ENCODE measurements around the gene SPATA2. TPM values are rescaled to one million over a fixed set of nuclear protein-coding genes. Genes with fewer than 3 reads are reported as not detected.
A peak's percentile ranks its signal among the peaks of the same experiment; 100 is the strongest.

SPATA2 gene
- total and polyA plus RNA-seq, 2 of the 13 experiments (the other 11 are each of a cell fraction or from before 2014, with no cell fraction given): 3.2 to 8.7 TPM

DNA sequence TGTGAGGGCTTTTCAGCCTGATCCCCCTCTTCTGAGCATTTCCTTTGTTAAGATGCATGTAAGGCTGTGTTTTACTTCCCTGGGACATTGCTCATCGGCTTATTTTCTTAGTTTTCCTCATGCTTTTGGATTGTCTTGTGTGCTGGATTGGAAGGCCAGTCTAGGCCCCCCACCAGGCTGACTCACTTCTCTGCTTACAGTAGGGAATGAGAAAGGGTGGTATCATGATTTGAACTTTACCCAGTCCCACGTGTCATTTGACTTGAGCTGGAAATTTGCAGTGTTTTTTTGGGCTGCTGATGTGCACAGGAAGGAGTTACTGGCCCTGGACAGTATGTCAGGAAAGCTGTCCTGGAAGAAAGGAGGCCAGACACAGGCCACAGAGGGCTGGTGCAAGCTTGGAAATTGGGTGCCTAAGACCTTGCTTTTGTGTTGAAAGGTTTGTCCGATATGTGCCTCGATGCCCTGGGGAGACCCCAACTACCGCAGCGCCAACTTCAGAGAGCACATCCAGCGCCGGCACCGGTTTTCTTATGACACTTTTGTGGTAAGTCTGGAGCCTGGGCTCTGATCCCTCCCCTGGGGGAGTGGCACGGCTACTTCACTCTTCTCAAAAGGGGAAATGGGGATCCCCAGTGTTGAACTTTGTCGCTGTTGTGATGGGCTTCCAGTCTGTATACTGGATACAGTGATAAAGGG lies 33.6 kb upstream of the SPATA2 start (continued):
- TF ChIP-seq, protein P1, sequence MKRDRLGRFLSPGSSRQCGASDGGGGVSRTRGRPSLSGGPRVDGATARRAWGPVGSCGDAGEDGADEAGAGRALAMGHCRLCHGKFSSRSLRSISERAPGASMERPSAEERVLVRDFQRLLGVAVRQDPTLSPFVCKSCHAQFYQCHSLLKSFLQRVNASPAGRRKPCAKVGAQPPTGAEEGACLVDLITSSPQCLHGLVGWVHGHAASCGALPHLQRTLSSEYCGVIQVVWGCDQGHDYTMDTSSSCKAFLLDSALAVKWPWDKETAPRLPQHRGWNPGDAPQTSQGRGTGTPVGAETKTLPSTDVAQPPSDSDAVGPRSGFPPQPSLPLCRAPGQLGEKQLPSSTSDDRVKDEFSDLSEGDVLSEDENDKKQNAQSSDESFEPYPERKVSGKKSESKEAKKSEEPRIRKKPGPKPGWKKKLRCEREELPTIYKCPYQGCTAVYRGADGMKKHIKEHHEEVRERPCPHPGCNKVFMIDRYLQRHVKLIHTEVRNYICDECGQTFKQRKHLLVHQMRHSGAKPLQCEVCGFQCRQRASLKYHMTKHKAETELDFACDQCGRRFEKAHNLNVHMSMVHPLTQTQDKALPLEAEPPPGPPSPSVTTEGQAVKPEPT (CRISPR knock-in tag; IDR thresholded peaks at IDR 0.05; ENCODE audit: low read depth): no peak
- TF ChIP-seq, protein P2, sequence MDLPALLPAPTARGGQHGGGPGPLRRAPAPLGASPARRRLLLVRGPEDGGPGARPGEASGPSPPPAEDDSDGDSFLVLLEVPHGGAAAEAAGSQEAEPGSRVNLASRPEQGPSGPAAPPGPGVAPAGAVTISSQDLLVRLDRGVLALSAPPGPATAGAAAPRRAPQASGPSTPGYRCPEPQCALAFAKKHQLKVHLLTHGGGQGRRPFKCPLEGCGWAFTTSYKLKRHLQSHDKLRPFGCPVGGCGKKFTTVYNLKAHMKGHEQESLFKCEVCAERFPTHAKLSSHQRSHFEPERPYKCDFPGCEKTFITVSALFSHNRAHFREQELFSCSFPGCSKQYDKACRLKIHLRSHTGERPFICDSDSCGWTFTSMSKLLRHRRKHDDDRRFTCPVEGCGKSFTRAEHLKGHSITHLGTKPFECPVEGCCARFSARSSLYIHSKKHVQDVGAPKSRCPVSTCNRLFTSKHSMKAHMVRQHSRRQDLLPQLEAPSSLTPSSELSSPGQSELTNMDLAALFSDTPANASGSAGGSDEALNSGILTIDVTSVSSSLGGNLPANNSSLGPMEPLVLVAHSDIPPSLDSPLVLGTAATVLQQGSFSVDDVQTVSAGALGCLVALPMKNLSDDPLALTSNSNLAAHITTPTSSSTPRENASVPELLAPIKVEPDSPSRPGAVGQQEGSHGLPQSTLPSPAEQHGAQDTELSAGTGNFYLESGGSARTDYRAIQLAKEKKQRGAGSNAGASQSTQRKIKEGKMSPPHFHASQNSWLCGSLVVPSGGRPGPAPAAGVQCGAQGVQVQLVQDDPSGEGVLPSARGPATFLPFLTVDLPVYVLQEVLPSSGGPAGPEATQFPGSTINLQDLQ (CRISPR knock-in tag; IDR thresholded peaks at IDR 0.05): no peak
- TF ChIP-seq, protein P3, sequence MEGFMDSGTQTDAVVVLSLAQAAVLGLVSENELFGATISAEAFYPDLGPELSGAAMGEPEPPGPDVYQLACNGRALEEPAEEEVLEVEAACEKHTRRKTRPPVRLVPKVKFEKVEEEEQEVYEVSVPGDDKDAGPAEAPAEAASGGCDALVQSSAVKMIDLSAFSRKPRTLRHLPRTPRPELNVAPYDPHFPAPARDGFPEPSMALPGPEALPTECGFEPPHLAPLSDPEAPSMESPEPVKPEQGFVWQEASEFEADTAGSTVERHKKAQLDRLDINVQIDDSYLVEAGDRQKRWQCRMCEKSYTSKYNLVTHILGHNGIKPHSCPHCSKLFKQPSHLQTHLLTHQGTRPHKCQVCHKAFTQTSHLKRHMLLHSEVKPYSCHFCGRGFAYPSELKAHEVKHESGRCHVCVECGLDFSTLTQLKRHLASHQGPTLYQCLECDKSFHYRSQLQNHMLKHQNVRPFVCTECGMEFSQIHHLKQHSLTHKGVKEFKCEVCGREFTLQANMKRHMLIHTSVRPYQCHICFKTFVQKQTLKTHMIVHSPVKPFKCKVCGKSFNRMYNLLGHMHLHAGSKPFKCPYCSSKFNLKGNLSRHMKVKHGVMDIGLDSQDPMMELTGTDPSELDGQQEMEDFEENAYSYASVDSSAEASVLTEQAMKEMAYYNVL (CRISPR knock-in tag; IDR thresholded peaks at IDR 0.05; ENCODE audit: borderline replicate concordance): no peak
- TF ChIP-seq GPN1 (CRISPR knock-in tag; IDR thresholded peaks at IDR 0.05; ENCODE audit: borderline replicate concordance) (no peak), ZNF547 (CRISPR knock-in tag; IDR thresholded peaks at IDR 0.05) (no peak), ZSCAN29 (CRISPR knock-in tag; conservative IDR thresholded peaks at IDR 0.05) (0 out of 2 replicates have a peak, but pooled peaks have one; percentile 14), ZNF605 (CRISPR knock-in tag; IDR thresholded peaks at IDR 0.05) (no peak), RBAK (CRISPR knock-in tag; IDR thresholded peaks at IDR 0.05) (no peak), MXI1 (IDR thresholded peaks at IDR 0.05; ENCODE audit: borderline replicate concordance, low read depth, low read length) (no peak; the same call in 2 of the 3 replicates), FOXK2 (IDR thresholded peaks at IDR 0.05) (no peak), PRDM10 (CRISPR knock-in tag; IDR thresholded peaks at IDR 0.05; ENCODE audit: low read depth) (no peak), SMC3 (IDR thresholded peaks at IDR 0.05; ENCODE audit: low read length) (no peak)
- TF ChIP-seq, protein P4, sequence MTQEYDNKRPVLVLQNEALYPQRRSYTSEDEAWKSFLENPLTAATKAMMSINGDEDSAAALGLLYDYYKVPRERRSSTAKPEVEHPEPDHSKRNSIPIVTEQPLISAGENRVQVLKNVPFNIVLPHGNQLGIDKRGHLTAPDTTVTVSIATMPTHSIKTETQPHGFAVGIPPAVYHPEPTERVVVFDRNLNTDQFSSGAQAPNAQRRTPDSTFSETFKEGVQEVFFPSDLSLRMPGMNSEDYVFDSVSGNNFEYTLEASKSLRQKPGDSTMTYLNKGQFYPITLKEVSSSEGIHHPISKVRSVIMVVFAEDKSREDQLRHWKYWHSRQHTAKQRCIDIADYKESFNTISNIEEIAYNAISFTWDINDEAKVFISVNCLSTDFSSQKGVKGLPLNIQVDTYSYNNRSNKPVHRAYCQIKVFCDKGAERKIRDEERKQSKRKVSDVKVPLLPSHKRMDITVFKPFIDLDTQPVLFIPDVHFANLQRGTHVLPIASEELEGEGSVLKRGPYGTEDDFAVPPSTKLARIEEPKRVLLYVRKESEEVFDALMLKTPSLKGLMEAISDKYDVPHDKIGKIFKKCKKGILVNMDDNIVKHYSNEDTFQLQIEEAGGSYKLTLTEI (CRISPR knock-in tag; conservative IDR thresholded peaks at IDR 0.05): no peak
- TF ChIP-seq, protein P5, sequence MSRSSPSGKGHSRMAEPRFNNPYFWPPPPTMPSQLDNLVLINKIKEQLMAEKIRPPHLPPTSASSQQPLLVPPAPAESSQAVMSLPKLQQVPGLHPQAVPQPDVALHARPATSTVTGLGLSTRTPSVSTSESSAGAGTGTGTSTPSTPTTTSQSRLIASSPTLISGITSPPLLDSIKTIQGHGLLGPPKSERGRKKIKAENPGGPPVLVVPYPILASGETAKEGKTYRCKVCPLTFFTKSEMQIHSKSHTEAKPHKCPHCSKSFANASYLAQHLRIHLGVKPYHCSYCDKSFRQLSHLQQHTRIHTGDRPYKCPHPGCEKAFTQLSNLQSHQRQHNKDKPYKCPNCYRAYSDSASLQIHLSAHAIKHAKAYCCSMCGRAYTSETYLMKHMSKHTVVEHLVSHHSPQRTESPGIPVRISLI (CRISPR knock-in tag; IDR thresholded peaks at IDR 0.05; ENCODE audit: borderline replicate concordance): peak; percentile 36; the same call in 1 of the 2 replicates

All from HepG2 (cell line).